Measurements from ENCODE around the gene COL26A1. TPM values are rescaled to one million over a fixed set of nuclear protein-coding genes. Genes with fewer than 3 reads are reported as not detected.

The COL26A1 gene
- total RNA-seq, 1 donor from 2014 or later: not detected

GRCh38 chr7:101436857-101437576 lies 74.3 kb downstream of the COL26A1 start:
- Mint-ChIP-seq H3K9me3 (no peaks in the 10 kb centered on the region), H3K4me3 (no peak overlapping the region), H3K36me3 (ENCODE audit: low read depth) (no peaks in the 10 kb centered on the region), H3K27me3 (peaks cover 35% of the 10 kb centered on the region), H3K27ac (no peak overlapping the region), H3K4me1 (no peaks in the 10 kb centered on the region)
- ATAC-seq (ENCODE audit: low read depth) (no peak), DNase-seq (no peak)
- ChIA-PET CTCF (interaction anchor here (1.8 kb wide), 1 partner anchor 72 kb away, joined by 7 read pairs; no protein-coding TSS in a partner anchor), POLR2A (no interaction called here)
- no peak for TF ChIP-seq CTCF (IDR thresholded peaks at IDR 0.05)
- intact Hi-C loops (cut with micrococcal nuclease): no loop called here

GRCh38 chr7:101441890-101442289 lies 79.2 kb downstream of the COL26A1 start:
- POLR2A ChIA-PET: no interaction called here
- Mint-ChIP-seq H3K27ac (no peak overlapping the region), H3K9me3 (no peaks in the 10 kb centered on the region), H3K4me1 (no peaks in the 10 kb centered on the region), H3K36me3 (ENCODE audit: low read depth) (no peaks in the 10 kb centered on the region), H3K4me3 (no peak overlapping the region), H3K27me3 (peaks cover 15% of the 10 kb centered on the region)
- CTCF ChIA-PET: interaction anchor here (2.6 kb wide), 1 partner anchor 77 kb away, joined by 21 read pairs; no protein-coding TSS in a partner anchor
- intact Hi-C loops (cut with micrococcal nuclease): no loop called here
- no peak for TF ChIP-seq CTCF (IDR thresholded peaks at IDR 0.05)
- DNase-seq (no peak), ATAC-seq (ENCODE audit: low read depth) (no peak)

GRCh38 chr7:101442426-101443070 lies 79.9 kb downstream of the COL26A1 start:
- Mint-ChIP-seq H3K27me3 (peaks cover 11% of the 10 kb centered on the region), H3K36me3 (ENCODE audit: low read depth) (no peaks in the 10 kb centered on the region), H3K27ac (no peak overlapping the region), H3K9me3 (no peaks in the 10 kb centered on the region), H3K4me1 (no peaks in the 10 kb centered on the region), H3K4me3 (no peak overlapping the region)
- no peak for DNase-seq
- intact Hi-C loops (cut with micrococcal nuclease): no loop called here
- TF ChIP-seq CTCF (IDR thresholded peaks at IDR 0.05): no peak
- no peak for ATAC-seq (ENCODE audit: low read depth)
- ChIA-PET CTCF (interaction anchor here (1.0 kb wide), 1 partner anchor 78 kb away, joined by 3 read pairs; no protein-coding TSS in a partner anchor), POLR2A (no interaction called here)

GRCh38 chr7:101450064-101450463 lies 87.4 kb downstream of the COL26A1 start:
- intact Hi-C loops (cut with micrococcal nuclease): no loop called here
- no peak for ATAC-seq (ENCODE audit: low read depth)
- no peak for TF ChIP-seq CTCF (IDR thresholded peaks at IDR 0.05)
- no peaks in the 10 kb centered on the region for H3K4me1 Mint-ChIP-seq
- no peak overlapping the region for H3K27ac Mint-ChIP-seq
- DNase-seq: no peak
- peaks cover 6% of the 10 kb centered on the region for H3K27me3 Mint-ChIP-seq
- no peak overlapping the region for H3K4me3 Mint-ChIP-seq
- no peaks in the 10 kb centered on the region for H3K9me3 Mint-ChIP-seq
- H3K36me3 Mint-ChIP-seq (ENCODE audit: low read depth): no peaks in the 10 kb centered on the region
- CTCF ChIA-PET: no interaction called here
- POLR2A ChIA-PET: interaction anchor here (0.5 kb wide), 1 partner anchor 33 kb away, joined by 6 read pairs; no protein-coding TSS in a partner anchor

GRCh38 chr7:101453617-101454016 lies 90.9 kb downstream of the COL26A1 start:
- Mint-ChIP-seq H3K27ac (no peak overlapping the region), H3K27me3 (peaks cover 2% of the 10 kb centered on the region), H3K4me1 (no peaks in the 10 kb centered on the region), H3K9me3 (no peaks in the 10 kb centered on the region), H3K4me3 (no peak overlapping the region), H3K36me3 (ENCODE audit: low read depth) (no peaks in the 10 kb centered on the region)
- intact Hi-C loops (cut with micrococcal nuclease): no loop called here
- ATAC-seq (ENCODE audit: low read depth) (no peak), DNase-seq (no peak)
- ChIA-PET POLR2A (no interaction called here), CTCF (no interaction called here)
- no peak for TF ChIP-seq CTCF (IDR thresholded peaks at IDR 0.05)

All from activated B cell treated with CpG ODN at 0.5 μM for 24 hours (primary cell).